GM19468 (cell line): ENCODE data around the gene CIRBP.

Experiments
- ATAC-seq: cut with Tn5 transposase; IDR thresholded peaks from one replicate; pipeline ENCODE4 v1.9.1; 2021; ENCODE audit warnings: mild to moderate bottlenecking, moderate library complexity, moderate number of reproducible peaks; ENCODE audit not compliant: unreplicated experiment; ENCODE audit errors: extremely low read depth

The CIRBP gene

DNA sequence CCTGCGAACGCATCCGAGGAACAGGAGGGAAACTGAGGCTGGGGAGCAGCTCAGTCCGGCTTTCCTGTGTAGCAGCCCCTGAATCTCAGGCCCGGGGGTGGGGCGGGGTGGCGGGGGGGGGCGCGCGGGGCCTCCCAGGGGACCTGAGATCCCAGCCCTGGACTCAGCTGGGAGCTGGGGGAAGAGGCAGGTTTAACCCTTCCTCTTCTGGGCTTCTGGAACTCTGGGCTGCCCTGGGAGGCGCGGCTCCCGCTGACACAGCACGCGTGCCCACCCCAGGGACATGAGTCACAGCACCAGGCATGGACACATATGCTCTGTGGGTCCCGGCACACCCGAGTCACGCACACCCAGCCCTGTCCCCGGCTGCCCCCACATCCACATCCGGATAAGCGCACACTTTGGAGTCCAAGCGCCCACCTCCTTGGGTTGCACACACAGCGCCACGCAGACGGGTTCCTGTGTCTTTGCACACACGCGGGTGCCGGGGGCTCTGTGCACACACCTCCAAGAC, 3.5 kb upstream of the CIRBP start:
- no peak for ATAC-seq

DNA sequence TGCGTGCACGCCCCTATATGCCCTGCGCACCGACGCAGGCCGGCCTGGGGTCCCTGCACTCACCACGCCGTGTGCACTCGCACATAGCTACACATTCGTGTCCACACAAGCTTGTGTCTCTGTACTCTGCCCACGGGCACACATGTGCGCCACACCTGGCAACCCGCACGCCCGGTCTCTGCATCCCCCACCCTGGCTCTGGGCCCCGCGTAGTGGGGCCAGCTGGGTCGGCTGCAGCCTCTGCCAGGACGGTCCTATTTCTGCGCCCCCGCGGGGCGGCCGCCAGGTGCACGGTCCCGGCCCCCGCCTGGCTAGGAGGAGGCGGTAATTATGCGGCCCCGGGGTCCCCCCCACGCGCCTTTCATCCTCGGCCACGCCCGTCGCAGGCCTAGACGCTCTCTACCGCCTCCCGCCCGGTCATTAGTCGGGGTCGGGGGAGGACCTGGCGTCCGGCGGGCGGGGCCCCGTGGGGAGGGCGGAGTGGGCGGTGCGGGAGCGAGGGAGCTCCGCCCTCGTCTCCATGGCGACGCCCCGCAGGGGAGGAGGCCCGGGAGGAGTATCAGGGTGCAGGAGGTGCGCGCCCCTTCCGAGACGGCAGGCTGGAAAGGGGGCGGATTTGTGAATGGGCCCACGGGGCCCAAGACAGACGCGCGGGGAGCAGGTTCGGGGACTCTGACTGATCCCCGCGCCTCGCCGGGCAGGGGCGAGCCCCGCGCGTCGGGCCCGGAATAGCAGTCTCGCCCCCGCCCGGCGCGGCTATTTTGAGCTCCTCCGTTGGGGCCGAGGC, 2.8 kb upstream of the CIRBP start:
- ATAC-seq = no peak

DNA sequence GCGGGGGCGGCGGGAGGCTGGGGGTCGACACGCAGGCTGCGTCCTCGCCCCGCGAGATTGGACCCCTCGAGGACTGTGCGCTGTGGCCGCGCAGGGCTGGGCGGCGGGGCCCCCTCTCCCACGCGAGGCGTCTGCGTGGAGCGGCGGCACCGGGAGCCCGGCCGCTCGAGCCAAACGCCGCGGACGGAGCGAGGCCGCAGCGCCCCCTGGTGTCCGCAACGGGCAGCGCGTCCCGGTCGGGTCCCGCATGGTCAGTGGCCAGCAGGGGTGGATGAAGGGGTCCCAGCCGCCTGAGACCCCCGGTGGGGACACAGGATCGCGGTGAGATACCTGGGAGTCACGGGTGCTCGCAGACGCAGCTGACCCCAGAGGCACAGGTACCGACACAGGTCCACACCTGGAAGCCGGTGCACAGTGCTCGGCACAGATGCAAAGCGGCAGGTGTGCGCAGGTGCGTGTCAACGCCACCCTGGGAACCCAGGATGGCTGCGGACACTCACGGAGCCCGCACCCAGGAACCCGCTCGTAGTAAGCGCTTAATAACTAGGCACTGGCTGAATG, 2.1 kb upstream of the CIRBP start:
- no peak for ATAC-seq

DNA sequence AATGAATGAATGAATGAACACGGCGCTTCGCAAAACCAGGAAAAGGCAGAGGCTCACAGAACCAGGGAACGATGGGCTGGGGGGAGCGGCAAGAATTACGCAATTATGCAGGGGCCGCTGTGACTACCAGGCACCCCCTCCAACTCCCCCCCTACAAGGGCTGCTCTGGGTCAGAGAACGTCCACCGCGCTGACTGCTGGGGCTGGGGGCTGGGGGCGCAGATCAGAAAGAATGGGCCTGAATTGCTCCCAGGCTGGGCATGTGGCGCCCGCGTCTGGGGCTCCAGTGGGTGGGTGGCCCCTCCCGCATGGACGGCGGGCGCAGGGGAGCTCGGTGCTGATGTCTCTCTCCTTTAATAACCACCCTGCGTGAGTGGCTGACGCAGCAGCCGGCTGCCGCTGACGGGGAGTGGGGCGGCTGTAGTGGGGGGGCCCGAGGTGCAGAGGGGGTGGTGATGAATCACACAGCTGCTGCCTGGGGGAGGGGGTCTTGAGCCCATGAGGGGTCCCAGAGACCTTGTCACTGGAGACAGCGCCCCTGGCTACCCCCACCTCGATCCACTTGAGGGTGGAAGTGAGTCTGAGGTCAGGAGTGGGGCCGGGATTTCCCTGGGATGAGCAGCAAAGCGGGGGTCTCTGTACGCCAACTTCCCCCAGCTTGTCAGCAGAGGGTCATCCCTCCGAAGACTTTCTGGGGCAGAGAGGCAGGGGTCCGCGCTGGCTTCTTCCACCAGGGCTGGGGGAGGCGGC, 1.5 kb upstream of the CIRBP start:
- no peak for ATAC-seq

DNA sequence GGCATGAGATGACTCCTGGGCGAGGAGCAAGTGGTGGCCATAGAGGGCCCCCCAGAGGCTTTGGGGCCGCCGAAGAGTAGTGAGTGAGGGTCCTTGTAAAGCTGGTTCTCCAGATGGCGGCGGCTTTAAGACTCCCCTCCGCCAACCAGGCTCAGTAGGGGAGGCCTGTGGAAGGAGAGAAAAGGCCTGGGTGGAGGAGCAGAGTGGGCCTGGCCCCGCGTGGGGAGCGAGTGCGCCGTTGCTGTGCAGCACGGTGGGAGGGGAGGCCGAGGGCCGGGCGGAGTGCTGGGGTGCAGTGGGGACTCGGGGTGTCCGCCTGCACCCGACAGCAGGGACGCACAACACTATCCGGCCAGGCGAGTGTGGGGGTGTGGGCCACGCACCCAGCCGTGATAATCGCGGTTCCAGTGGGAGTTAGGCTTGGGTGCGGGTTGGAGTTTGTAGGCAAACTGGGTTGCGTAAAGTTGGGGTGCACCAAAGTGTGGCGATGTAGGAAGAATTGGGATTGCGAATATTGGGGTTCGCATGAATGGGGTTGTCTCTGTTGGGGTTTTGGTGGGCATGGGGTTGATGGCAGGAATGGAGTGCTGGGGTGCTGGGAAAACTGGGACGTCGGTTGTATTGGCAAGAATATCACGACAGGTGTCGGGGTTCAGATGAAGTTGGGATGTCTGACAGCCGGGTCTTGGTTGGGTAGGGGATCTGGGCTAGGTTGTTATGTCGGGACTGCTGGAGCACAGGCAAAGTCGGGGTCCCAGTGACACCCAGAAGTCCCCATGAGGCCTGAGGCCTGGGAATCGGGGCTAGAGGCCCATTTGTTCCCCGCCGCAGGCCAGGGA, 687 bp upstream of the CIRBP start:
- no peak for ATAC-seq

DNA sequence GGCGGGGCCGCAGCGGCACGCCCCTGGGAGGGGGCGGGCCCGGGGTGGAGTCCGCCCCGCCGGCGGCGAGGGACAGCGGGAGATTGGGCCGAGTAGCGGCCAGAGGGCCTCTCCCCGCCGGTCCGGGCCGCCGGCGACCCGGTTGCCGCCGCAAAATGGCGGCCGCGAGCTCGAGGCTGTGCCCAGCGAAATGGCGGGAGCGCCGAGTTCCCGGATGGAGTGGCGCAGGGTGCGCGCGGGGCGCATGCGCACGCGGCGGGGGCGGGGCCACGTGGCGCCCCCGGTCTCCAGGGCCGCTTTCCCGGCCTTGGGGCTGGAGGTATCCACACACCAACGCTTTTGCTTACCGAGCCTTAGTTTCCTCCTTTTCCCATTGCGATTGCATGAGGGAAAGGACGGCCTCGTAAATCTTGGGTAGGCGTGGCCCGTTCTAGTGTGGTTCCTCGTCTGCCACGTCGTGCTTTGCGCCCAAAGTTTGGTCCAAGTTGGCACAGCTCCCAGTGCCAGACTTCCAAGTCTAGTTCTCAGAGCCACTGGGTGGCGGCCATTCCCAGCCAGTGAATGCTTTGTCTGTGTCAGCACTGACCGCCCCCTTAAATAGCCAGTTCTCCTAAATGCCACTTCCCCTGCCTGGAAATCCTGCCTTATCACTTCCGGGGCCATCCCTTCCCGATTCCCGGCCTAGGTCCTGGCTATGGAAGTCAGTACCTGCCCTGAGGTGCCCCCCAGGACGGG, 513 bp downstream of the CIRBP start:
- ATAC-seq = peak; percentile 4

DNA sequence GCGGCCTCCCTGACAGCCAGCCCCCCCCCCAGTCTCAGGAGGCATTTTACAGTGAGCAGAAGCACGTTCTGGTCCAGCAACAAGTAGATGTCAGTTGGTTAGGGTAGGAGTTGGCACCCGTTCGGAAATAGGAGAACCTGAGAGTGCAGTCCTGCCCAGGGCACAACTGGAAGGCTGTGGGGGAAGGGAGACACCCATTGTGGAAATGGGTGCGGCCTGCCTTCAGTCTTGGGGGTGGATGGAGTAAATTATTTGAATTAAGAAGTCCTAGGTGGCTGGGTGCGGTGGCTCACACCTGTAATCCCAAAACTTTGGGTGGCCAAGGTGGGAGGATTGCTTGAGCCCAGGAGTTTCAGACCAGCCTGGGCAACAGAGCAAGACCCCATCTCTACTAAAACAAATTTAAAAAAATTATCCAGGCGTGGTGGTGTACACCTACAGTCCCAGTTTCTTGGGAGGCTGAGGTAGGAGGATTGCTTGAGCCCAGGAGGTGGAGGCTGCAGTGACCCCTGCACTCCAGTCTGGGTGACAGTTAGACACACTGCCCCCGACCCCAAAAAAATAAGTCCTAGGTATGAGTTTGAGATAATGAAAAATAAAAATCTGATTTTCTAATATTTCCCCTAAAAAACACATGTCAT, 1.2 kb downstream of the CIRBP start:
- no peak for ATAC-seq

DNA sequence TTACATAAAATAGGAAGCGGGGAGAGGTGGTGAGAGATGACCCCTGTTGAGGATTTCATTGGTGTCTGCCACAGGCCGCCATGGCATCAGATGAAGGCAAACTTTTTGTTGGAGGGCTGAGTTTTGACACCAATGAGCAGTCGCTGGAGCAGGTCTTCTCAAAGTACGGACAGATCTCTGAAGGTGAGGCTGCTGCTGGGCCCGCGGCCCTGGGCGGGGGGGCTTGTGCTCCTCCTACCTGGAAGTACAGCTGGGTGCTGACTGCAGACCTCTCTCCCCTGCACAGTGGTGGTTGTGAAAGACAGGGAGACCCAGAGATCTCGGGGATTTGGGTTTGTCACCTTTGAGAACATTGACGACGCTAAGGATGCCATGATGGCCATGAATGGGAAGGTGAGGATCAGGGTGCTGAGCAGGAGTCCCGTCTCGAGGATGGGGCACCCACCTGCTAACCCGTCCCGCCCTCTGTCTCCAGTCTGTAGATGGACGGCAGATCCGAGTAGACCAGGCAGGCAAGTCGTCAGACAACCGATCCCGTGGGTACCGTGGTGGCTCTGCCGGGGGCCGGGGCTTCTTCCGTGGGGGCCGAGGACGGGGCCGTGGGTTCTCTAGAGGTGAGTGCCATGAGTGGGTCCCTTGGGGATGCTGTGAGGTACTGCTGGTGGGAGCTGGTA, 1.9 kb downstream of the CIRBP start:
- ATAC-seq = no peak

DNA sequence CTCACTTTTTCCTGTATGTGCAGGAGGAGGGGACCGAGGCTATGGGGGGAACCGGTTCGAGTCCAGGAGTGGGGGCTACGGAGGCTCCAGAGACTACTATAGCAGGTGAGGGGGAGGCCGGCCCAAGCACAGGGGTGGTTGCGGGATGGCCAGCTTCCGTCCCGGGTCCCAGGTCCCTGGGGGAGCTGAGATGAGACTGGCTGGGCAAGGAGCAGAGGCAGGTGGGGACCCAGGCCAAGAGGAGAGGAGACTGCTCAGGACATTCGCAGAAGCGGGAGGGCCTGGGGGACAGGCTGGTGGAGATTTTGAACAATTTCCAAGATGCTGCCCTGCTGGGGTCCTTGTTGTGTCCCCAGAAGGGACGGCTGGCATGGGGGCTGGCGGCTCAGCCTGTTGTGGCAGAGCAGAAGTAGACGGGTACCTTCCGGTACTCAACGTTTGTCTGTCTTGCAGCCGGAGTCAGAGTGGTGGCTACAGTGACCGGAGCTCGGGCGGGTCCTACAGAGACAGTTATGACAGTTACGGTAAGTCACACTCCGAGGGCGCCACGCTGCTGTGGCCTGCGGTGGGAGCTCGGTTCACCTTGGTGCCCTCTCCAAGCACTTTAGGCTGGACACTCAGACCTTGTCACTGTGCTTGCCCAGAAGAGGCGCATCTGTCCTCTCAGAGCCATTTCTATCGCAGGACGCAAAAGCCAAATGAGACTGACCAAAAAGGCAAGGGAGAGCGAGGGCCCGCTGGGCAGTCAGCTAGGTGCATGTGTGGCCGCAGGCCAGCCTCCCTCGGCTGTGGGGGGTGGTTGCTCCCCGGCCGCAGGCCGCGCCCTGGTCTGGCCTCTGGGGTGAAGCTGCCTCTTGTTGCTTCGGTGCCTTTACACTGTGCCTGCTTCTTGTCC, 2.6 kb downstream of the CIRBP start:
- ATAC-seq = no peak

DNA sequence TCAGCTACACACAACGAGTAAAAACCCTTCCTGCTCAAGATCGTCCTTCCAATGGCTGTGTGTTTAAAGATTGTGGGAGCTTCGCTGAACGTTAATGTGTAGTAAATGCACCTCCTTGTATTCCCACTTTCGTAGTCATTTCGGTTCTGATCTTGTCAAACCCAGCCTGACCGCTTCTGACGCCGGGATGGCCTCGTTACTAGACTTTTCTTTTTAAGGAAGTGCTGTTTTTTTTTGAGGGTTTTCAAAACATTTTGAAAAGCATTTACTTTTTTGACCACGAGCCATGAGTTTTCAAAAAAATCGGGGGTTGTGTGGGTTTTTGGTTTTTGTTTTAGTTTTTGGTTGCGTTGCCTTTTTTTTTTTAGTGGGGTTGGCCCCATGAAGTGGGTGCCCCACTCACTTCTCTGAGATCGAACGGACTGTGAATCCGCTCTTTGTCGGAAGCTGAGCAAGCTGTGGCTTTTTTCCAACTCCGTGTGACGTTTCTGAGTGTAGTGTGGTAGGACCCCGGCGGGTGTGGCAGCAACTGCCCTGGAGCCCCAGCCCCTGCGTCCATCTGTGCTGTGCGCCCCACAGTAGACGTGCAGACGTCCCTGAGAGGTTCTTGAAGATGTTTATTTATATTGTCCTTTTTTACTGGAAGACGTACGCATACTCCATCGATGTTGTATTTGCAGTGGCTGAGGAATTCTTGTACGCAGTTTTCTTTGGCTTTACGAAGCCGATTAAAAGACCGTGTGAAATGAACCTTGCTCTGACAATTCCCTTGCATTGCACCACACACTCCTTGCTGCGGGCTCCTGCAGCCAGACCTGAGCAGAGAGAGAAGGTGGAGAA, 3.5 kb downstream of the CIRBP start:
- no peak for ATAC-seq

DNA sequence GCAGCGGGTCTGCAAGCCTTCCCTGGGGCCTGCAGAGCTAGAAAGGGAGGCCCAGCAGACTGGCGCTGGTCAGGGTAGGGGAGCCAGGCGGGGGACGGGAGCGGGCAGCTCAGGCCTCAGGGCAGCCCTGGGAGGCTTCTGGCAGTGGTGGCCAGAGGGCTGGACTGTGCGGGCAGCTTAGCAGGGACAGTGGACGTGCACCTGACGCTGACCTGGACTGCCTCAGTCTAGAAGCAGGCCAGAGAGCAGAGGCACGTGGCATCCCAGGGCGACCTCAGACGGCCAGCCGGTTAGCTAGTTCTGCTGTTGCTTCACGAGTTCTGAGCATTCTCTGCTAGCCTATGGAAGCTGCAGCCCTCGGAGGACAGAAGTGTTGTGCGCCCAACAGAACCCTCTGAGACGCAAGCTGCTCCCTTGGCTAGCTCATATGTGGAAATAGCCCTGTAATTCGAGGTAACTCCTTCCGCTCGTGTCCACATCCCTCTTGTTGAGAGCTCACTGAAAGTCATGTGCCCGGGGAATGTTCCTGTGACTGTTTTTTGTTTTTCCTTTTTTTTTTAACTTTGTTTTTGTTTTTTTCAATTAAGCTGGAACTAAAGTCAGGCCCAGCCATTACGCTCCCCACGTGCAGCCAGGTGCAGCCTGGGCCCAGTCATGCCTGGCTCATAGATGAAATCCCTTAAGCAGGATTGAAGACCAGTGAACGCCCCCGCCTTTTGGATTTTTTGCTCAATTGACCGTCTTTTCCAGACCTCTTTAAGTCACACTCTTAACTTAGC, 4.3 kb downstream of the CIRBP start:
- ATAC-seq = no peak

DNA sequence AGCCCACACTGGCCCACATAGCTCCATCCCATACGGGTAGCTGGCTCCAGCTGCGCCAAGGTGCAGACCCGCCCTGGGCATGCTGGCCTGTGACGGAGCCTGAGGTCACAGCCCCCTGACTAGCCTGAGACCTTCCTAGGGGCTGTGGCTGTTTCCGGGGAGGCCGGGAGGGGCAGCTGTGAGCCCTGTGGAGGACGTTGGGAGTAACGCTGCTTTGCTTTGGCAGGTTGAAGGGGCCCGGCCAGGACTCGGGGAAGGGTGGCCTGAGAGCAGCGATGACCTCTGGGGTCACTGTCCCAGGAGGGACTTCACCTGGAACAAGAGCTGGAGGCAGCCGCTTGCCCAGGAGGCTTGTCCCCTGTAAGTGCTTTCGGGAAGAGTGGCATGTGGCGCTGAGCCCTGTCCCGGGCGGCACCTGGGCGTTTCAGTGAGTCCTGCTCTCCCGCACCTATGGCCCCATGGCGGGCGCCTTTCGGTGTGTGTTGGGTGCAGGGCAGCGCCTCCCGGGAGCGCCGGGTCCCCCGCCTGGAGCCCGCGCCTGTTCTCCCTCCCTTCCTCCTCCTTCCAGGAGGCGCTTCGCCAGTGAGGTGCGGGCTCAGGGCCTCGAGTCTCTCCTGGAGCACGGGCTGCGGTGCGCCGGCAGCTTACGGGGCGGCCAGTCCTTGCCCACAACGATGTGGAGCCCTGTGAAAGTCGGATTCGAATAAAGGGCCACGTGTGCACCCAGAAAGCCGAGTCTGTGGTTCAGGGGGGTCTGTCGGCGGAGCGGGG, 5.1 kb downstream of the CIRBP start:
- no peak for ATAC-seq

DNA sequence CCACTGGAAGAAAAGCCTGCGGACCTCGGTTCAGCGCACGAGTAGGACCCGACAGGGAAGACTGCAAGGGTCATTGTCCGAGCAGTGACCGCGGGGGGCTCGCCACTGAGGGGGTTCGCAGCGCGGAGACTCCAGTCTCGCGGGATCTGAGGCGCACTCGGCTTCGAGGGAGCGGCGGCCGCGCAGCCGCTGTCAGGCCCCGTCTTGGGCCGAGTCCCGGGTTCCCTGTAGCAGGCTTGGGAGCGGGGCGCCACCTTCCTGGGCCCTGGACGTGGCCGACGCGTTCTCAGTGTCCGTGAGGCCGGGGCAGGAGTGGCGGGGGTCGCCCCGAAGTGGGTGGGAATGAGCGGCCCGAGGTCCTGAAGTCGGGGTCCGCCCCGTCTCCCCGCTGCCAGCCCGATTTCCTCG, 5.7 kb downstream of the CIRBP start:
- ATAC-seq = no peak

DNA sequence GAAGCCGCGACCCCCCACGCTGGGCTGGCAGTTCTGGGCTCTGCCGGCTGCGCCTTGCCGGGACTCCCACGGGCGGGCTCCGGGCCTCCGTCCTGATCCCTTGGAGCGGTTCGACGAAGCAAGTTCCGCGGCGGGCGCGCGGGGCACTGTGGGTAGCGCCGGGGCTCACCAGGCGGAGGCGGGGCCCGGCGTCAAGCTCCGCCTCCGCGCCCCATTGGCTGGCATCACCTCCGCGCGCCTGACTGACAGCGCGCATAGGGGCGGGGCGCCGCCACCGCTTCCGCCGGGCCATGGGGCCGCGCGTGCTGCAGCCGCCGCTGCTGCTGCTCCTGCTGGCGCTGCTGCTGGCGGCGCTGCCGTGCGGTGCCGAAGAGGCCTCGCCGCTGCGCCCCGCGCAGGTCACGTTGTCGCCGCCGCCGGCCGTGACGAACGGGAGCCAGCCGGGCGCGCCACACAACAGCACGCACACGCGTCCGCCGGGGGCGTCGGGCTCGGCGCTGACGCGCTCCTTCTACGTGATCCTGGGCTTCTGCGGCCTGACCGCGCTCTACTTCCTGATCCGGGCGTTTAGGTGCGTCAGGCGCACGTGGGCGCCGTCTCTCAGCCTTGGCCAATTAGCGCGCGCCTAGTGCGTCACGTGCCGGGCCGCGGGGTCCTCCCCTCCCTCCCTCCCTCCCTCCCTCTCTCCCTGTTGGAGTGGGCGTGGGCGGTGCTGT, 6.3 kb downstream of the CIRBP start, which contains the start of gene FAM174C:
FAM174C (plus strand) TSS at position 271 of the 716 bp plus-strand sequence; CDS start at position 291, 20 bp downstream.
- peak; percentile 73 for ATAC-seq
